MG63 (cell line): ENCODE results near the gene TCERG1L. TPM values are rescaled to one million over a fixed set of nuclear protein-coding genes. Genes with fewer than 3 reads are reported as not detected.
"Not testable (repeated sequence)": the region's sequence is repeated elsewhere in the genome, so short reads cannot be mapped to it uniquely, and the experiment has no call there.

Experiments
- DNase-seq: peaks from one replicate; pipeline ENCODE4 v3.0.0-alpha.2; 2020
- H3K27me3 ChIP-seq: fragments of 250-450 bp; sonication (Bioruptor Pico); 2 replicates; pipeline ENCODE4 v1.5.1; 2020; ENCODE audit warnings: mild to moderate bottlenecking, moderate library complexity
- H3K36me3 ChIP-seq: fragments of 250-450 bp; sonication (Bioruptor Pico); 2 replicates; pipeline ENCODE4 v1.5.1; 2020; ENCODE audit warnings: mild to moderate bottlenecking, moderate library complexity
- H3K4me3 ChIP-seq: fragments of 250-450 bp; sonication (Bioruptor Pico); 2 replicates; pipeline ENCODE4 v1.5.1; 2020; ENCODE audit warnings: mild to moderate bottlenecking, moderate library complexity
- H3K9me3 ChIP-seq: fragments of 250-450 bp; sonication (Bioruptor Pico); 2 replicates; pipeline ENCODE4 v1.5.1; 2020; ENCODE audit warnings: mild to moderate bottlenecking, moderate library complexity
- total RNA-seq: library from RNA; depleted of rRNA; stranded (reverse); fragments of >200 nt; shearing (Covaris generic); gene quantifications from 2 replicates; pipeline ENCODE4 v1.2.3, GENCODE V29; 2014; ENCODE audit warnings: low replicate concordance

TCERG1L gene
- total RNA-seq, 1 experiment from 2014 or later = not detected

GRCh38 chr10:131085091-131085860 is 226.2 kb downstream of the TCERG1L start:
- no peak for DNase-seq
- Histone ChIP-seq H3K4me3 (no peak overlapping the region), H3K36me3 (no peaks in the 10 kb centered on the region), H3K27me3 (no peaks in the 10 kb centered on the region), H3K9me3 (no peaks in the 10 kb centered on the region)

- H3K36me3 ChIP-seq = no peaks in the 10 kb centered on the region
- H3K4me3 ChIP-seq = no peak overlapping the region
- H3K9me3 ChIP-seq = no peaks in the 10 kb centered on the region
- no peak for DNase-seq
- no peaks in the 10 kb centered on the region for H3K27me3 ChIP-seq
These were observed 226.8 kb downstream of the TCERG1L start for GRCh38 chr10:131084791-131085090.

GRCh38 chr10:131083915-131084790 is 227.4 kb downstream of the TCERG1L start:
- Histone ChIP-seq H3K27me3 (no peaks in the 10 kb centered on the region), H3K36me3 (no peaks in the 10 kb centered on the region), H3K4me3 (no peak overlapping the region), H3K9me3 (no peaks in the 10 kb centered on the region)
- no peak for DNase-seq

- no peaks in the 10 kb centered on the region for H3K36me3 ChIP-seq
- H3K9me3 ChIP-seq = no peaks in the 10 kb centered on the region
- H3K4me3 ChIP-seq = no peak overlapping the region
- no peak for DNase-seq
- H3K27me3 ChIP-seq = no peaks in the 10 kb centered on the region
These were observed 228.5 kb downstream of the TCERG1L start for GRCh38 chr10:131082991-131083481.

GRCh38 chr10:131082201-131082850 is 229.2 kb downstream of the TCERG1L start:
- H3K36me3 ChIP-seq = no peaks in the 10 kb centered on the region
- H3K9me3 ChIP-seq = no peaks in the 10 kb centered on the region
- no peak for DNase-seq
- no peak overlapping the region for H3K4me3 ChIP-seq
- no peaks in the 10 kb centered on the region for H3K27me3 ChIP-seq

- Histone ChIP-seq H3K27me3 (no peaks in the 10 kb centered on the region), H3K4me3 (no peak overlapping the region), H3K36me3 (no peaks in the 10 kb centered on the region), H3K9me3 (no peaks in the 10 kb centered on the region)
- no peak for DNase-seq
These were observed 229.7 kb downstream of the TCERG1L start for GRCh38 chr10:131081786-131082185.

GRCh38 chr10:131081376-131081775 is 230.1 kb downstream of the TCERG1L start:
- H3K4me3 ChIP-seq = no peak overlapping the region
- H3K36me3 ChIP-seq = no peaks in the 10 kb centered on the region
- no peak for DNase-seq
- H3K9me3 ChIP-seq = no peaks in the 10 kb centered on the region
- H3K27me3 ChIP-seq = no peaks in the 10 kb centered on the region

- no peaks in the 10 kb centered on the region for H3K27me3 ChIP-seq
- no peaks in the 10 kb centered on the region for H3K9me3 ChIP-seq
- no peaks in the 10 kb centered on the region for H3K36me3 ChIP-seq
- no peak overlapping the region for H3K4me3 ChIP-seq
- DNase-seq = no peak
These were observed 230.9 kb downstream of the TCERG1L start for GRCh38 chr10:131080571-131080970.

GRCh38 chr10:131079314-131079713 is 232.2 kb downstream of the TCERG1L start:
- no peaks in the 10 kb centered on the region for H3K27me3 ChIP-seq
- no peak for DNase-seq
- H3K4me3 ChIP-seq = no peak overlapping the region
- no peaks in the 10 kb centered on the region for H3K36me3 ChIP-seq
- no peaks in the 10 kb centered on the region for H3K9me3 ChIP-seq

GRCh38 chr10:131078882-131079280 is 232.6 kb downstream of the TCERG1L start:
- not testable (repeated sequence) for H3K4me3 ChIP-seq, H3K36me3 ChIP-seq, H3K9me3 ChIP-seq, H3K27me3 ChIP-seq, DNase-seq

- Histone ChIP-seq H3K27me3 (no peaks in the 10 kb centered on the region), H3K9me3 (no peaks in the 10 kb centered on the region), H3K4me3 (no peak overlapping the region), H3K36me3 (no peaks in the 10 kb centered on the region)
- DNase-seq = no peak
These were observed 233.2 kb downstream of the TCERG1L start for GRCh38 chr10:131078131-131078881.

- no peak overlapping the region for H3K4me3 ChIP-seq
- DNase-seq = no peak
- H3K9me3 ChIP-seq = no peaks in the 10 kb centered on the region
- H3K36me3 ChIP-seq = no peaks in the 10 kb centered on the region
- H3K27me3 ChIP-seq = no peaks in the 10 kb centered on the region
These were observed 233.8 kb downstream of the TCERG1L start for GRCh38 chr10:131077724-131078123.

- no peak for DNase-seq
- no peaks in the 10 kb centered on the region for H3K9me3 ChIP-seq
- no peaks in the 10 kb centered on the region for H3K36me3 ChIP-seq
- no peak overlapping the region for H3K4me3 ChIP-seq
- H3K27me3 ChIP-seq = no peaks in the 10 kb centered on the region
These were observed 234.5 kb downstream of the TCERG1L start for GRCh38 chr10:131077031-131077430.

- Histone ChIP-seq H3K4me3 (no peak overlapping the region), H3K9me3 (no peaks in the 10 kb centered on the region), H3K27me3 (no peaks in the 10 kb centered on the region), H3K36me3 (no peaks in the 10 kb centered on the region)
- no peak for DNase-seq
These were observed 235.2 kb downstream of the TCERG1L start for GRCh38 chr10:131076356-131076755.

GRCh38 chr10:131075218-131075770 is 236.2 kb downstream of the TCERG1L start:
- no peak for DNase-seq
- Histone ChIP-seq H3K36me3 (no peaks in the 10 kb centered on the region), H3K4me3 (no peak overlapping the region), H3K27me3 (no peaks in the 10 kb centered on the region), H3K9me3 (no peaks in the 10 kb centered on the region)

GRCh38 chr10:131074682-131075081 is 236.8 kb downstream of the TCERG1L start:
- DNase-seq = no peak
- Histone ChIP-seq H3K4me3 (no peak overlapping the region), H3K27me3 (no peaks in the 10 kb centered on the region), H3K9me3 (no peaks in the 10 kb centered on the region), H3K36me3 (no peaks in the 10 kb centered on the region)
